HepG2 (cell line): Measurements from ENCODE around the gene NDRG3. TPM values are rescaled to one million over a fixed set of nuclear protein-coding genes. Genes with fewer than 3 reads are reported as not detected.
A peak's percentile ranks its signal among the peaks of the same experiment; 100 is the strongest.

Experiments
- ATAC-seq: fragments of 200-7000 bp; cut with Tn5 transposase; 3 replicates; pipeline ENCODE4 v1.9.1; 2020; ENCODE audit warnings: mild to moderate bottlenecking, moderate library complexity
- BruUV-seq: library from RNA; stranded (reverse); fragments of 400-500 nt; replicated peaks from 2 replicates; lab custom pipeline; 2021; lab: Mats Ljungman, UMichigan
- CTCF ChIA-PET: fragments of 300-600 bp; formaldehyde crosslinking; extraction: SDS; loops from one replicate; lab custom pipeline; 2021; ENCODE audit warnings: low total read pairs, inconsistent platforms, low intra/inter-chr PET ratio; lab: Yijun Ruan, JAX
- POLR2A ChIA-PET: fragments of 350-600 bp; sonication (Branson Sonifier 250); formaldehyde crosslinking; loops from one replicate; lab custom pipeline; 2020; ENCODE audit warnings: antibody characterized with exemption, inconsistent platforms; lab: Yijun Ruan, JAX
- DNase-seq: peaks from one replicate; pipeline ENCODE4 v3.0.0-alpha.2; 2015; ENCODE audit warnings: low spot score
- FAIRE-seq: peaks from 3 replicates; lab custom pipeline; 2011; peaks lifted over from hg19 to GRCh38; lab: Jason Lieb, UNC
- H2AFZ ChIP-seq: one replicate; pipeline ENCODE4 v1.6.1; 2011; ENCODE audit warnings: low read length, inconsistent platforms
- H3K27ac ChIP-seq: fragments of 300-600 bp; 3 replicates; pipeline ENCODE4 v1.8.0; 2011; ENCODE audit warnings: mixed run types, mild to moderate bottlenecking, mixed read lengths, low read length, inconsistent platforms; ENCODE audit not compliant: insufficient read depth; ENCODE audit errors: extremely low read length
- H3K27me3 ChIP-seq, 2 experiments: fragments of 200-600 bp in 1 of 2; 2 replicates in 1 of 2; 3 replicates in 1 of 2; pipeline versions ENCODE4 v1.6.0 to v1.8.0; 2011; ENCODE audit warnings: low read length in 2 of 2, mild to moderate bottlenecking in 2 of 2, moderate library complexity in 2 of 2, inconsistent platforms in 1 of 2; ENCODE audit not compliant: insufficient read depth in 2 of 2, control insufficient read depth in 1 of 2
- H3K36me3 ChIP-seq, 2 experiments: fragments of 200-600 bp in 1 of 2; replicated peaks in 1 of 2; 2 replicates in 1 of 2; 3 replicates in 1 of 2; pipeline versions ENCODE4 v1.5.1 to v1.8.0; 2011; ENCODE audit warnings: low read length in 2 of 2, inconsistent platforms in 1 of 2; ENCODE audit not compliant: insufficient read depth in 2 of 2, control insufficient read depth in 1 of 2
- H3K4me1 ChIP-seq: 2 replicates; pipeline ENCODE4 v1.5.1; 2012; ENCODE audit warnings: low read length, inconsistent platforms; ENCODE audit not compliant: insufficient read depth
- H3K4me2 ChIP-seq: 2 replicates; pipeline ENCODE4 v1.6.0; 2011; ENCODE audit warnings: low read depth, low read length, inconsistent platforms
- H3K4me3 ChIP-seq, 3 experiments: fragments of 200-600 bp in 1 of 3; sonication (generic), shearing (Covaris generic) in 1 of 3; replicated peaks in 1 of 3; 2 replicates each; pipeline ENCODE4 v1.5.1; 2011 to 2016; ENCODE audit warnings: low read length in 3 of 3, inconsistent platforms in 2 of 3, low read depth in 2 of 3, mild to moderate bottlenecking in 2 of 3, control low read depth in 1 of 3, mixed read lengths in 1 of 3; ENCODE audit not compliant: insufficient read depth in 1 of 3
- H3K79me2 ChIP-seq: one replicate; pipeline ENCODE4 v1.6.1; 2011; ENCODE audit warnings: low read length, inconsistent platforms; ENCODE audit not compliant: insufficient read depth
- H3K9ac ChIP-seq: 2 replicates; pipeline ENCODE4 v1.6.0; 2011; ENCODE audit warnings: mild to moderate bottlenecking, low read depth, low read length, inconsistent platforms; ENCODE audit not compliant: insufficient read depth
- H3K9me3 ChIP-seq: 2 replicates; pipeline ENCODE4 v1.5.1; 2012; ENCODE audit warnings: mild to moderate bottlenecking, low read length
- H4K20me1 ChIP-seq: 2 replicates; pipeline ENCODE4 v1.6.0; 2011; ENCODE audit warnings: inconsistent platforms, mild to moderate bottlenecking, low read length, moderate library complexity; ENCODE audit not compliant: insufficient read depth
- BCLAF1 ChIP-seq: fragments of 450-650 bp; IDR thresholded peaks from 2 replicates; pipeline ENCODE4 v1.6.1; 2017; ENCODE audit warnings: mild to moderate bottlenecking
- FIP1L1 ChIP-seq: fragments of 200-400 bp; formaldehyde crosslinking; IDR thresholded peaks from 2 replicates; pipeline ENCODE4 v1.6.1; 2018; ENCODE audit warnings: low read depth, mild to moderate bottlenecking, low read length, moderate library complexity, borderline replicate concordance; ENCODE audit not compliant: insufficient read depth
- FUBP1 ChIP-seq: sonication (generic); formaldehyde crosslinking; IDR thresholded peaks from 2 replicates; pipeline ENCODE4 v1.5.1; 2020; ENCODE audit warnings: missing genetic modification reagents, mild to moderate bottlenecking, borderline replicate concordance
- HNF4A ChIP-seq: sonication (generic); formaldehyde crosslinking; IDR thresholded peaks from 2 replicates; pipeline ENCODE4 v1.4.0; 2020; ENCODE audit warnings: missing genetic modification reagents
- JUNB ChIP-seq: sonication (generic); formaldehyde crosslinking; IDR thresholded peaks from 2 replicates; pipeline ENCODE4 v1.8.0; 2022; ENCODE audit warnings: missing genetic modification reagents, mild to moderate bottlenecking, borderline replicate concordance
- MAX ChIP-seq: IDR thresholded peaks from 2 replicates; pipeline ENCODE4 v1.6.1; 2012; ENCODE audit warnings: inconsistent platforms
- PATZ1 ChIP-seq: sonication (generic); formaldehyde crosslinking; IDR thresholded peaks from 2 replicates; pipeline ENCODE4 v1.4.0; 2020; ENCODE audit warnings: missing genetic modification reagents
- U2AF1 ChIP-seq: fragments of 200-400 bp; formaldehyde crosslinking; optimal IDR thresholded peaks from 2 replicates; pipeline ENCODE3; 2017; ENCODE audit warnings: mild to moderate bottlenecking, low read depth, low read length
- ZBTB7B ChIP-seq: sonication (generic); formaldehyde crosslinking; IDR thresholded peaks from 2 replicates; pipeline ENCODE4 v1.4.0; 2020; ENCODE audit warnings: missing genetic modification reagents
- ZNF550 ChIP-seq: sonication (generic); formaldehyde crosslinking; IDR thresholded peaks from 2 replicates; pipeline ENCODE4 v1.4.0; 2020; ENCODE audit warnings: mild to moderate bottlenecking, missing genetic modification reagents, borderline replicate concordance
- ZNF570 ChIP-seq: sonication (generic); formaldehyde crosslinking; IDR thresholded peaks from 2 replicates; pipeline ENCODE4 v1.4.0; 2020; ENCODE audit warnings: mild to moderate bottlenecking, missing genetic modification reagents, borderline replicate concordance
- ZNF572 ChIP-seq: sonication (generic); formaldehyde crosslinking; IDR thresholded peaks from 2 replicates; pipeline ENCODE4 v1.5.1; 2020; ENCODE audit warnings: mild to moderate bottlenecking, missing genetic modification reagents
- ZNF616 ChIP-seq: sonication (generic); formaldehyde crosslinking; IDR thresholded peaks from 2 replicates; pipeline ENCODE4 v1.5.0; 2020; ENCODE audit warnings: low read depth, mild to moderate bottlenecking, missing genetic modification reagents
- ZNF768 ChIP-seq: sonication (generic); formaldehyde crosslinking; IDR thresholded peaks from 2 replicates; pipeline ENCODE4 v1.4.0; 2020; ENCODE audit warnings: missing genetic modification reagents
- WGBS: methylation state at CpG from one replicate; pipeline ENCODE4 v1.1.6; 2017; ENCODE audit warnings: low lambda C conversion rate; 5-methylcytosine and 5-hydroxymethylcytosine counted together
- in situ Hi-C: cut with HindIII; loops from 2 replicates; pipeline ENCODE4 v1.10.0; 2017; ENCODE audit warnings: low pct_unique_long_range_greater_than_20kb; ENCODE audit not compliant: extremely low pct_ligation_motif_present
- intact Hi-C: fragments of 100-400 bp; cut with micrococcal nuclease; formaldehyde crosslinking; loops from one replicate; pipeline ENCODE4 v1.10.0; 2022; ENCODE audit not compliant: unreplicated experiment
- polyA plus RNA-seq, 8 experiments: library from polyadenylated mRNA; depleted of rRNA in 3 of 8; stranded (reverse) in 7 of 8; unstranded in 1 of 8; fragments of >200 nt; fragmentation: Illumina TruSeq in 4 of 8; extraction: Trizol in 4 of 8; gene quantifications; 2 replicates each; pipeline versions ENCODE4 v1.2.1 to v1.2.3, GENCODE V29; 2011 to 2016; ENCODE audit warnings: low read depth in 4 of 8, missing spikeins in 1 of 8, mixed read lengths in 1 of 8; ENCODE audit not compliant: insufficient read depth in 1 of 8
- total RNA-seq, 5 experiments: library from RNA; depleted of rRNA; stranded (reverse); fragments of >200 nt; fragmentation: Illumina TruSeq; extraction: Trizol; gene quantifications; 2 replicates each; pipeline ENCODE4 v1.2.3, GENCODE V29; 2016; ENCODE audit warnings: low read depth in 1 of 5

The NDRG3 gene
- total and polyA plus RNA-seq, 2 of the 13 experiments (the other 11 are each of a cell fraction or from before 2014, with no cell fraction given), result 36.0 to 40.5 TPM

DNA sequence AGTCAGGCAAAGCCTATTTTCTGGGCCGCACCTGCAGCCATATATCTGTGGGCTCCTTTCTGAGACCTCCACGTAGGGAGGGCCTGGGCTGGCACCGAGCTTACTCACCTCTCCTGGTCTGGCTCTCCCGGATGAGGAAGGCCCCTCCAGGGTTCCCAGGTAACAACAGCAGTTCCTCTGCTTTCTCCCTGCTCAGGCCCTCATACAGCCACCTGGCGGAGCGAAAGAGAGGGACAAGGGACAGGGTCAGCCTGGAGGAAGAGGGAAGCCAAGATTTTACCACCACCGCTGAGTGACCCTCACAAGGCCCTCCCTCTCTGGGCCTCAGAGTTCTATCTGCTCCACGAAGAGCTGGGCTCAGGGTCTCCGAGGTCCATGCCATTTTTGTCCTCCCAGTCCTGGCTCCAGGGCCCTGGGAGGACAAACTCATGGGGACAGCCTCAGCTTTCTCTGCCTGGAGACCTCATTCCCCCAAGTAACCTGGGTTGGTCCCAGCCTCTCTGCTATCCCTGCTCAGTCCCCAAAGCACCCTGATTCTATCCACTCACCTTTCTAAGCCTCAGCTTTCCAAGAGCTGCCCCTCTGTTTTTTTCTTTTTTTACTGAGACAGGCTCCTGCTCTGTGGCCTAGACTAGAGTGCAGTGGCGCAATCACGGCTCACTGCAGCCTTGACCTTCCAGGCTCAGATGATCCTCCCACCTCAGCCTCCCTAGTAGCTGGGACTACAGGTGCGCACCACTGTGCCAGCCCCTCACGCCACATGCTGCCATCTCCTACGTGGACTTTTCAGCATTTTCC, 113.2 kb downstream of the NDRG3 start (continued):
- TF ChIP-seq U2AF1 (no peak), ZNF616 (CRISPR knock-in tag) (peak; percentile 16; the same call in 1 of the 2 replicates), FIP1L1 (no peak), HNF4A (CRISPR knock-in tag) (peak; percentile 72), BCLAF1 (no peak), ZBTB7B (peak; percentile 36; the same call in 1 of the 2 replicates), ZNF570 (CRISPR knock-in tag) (no peak), ZNF768 (CRISPR knock-in tag) (peak; percentile 89)

GRCh38 chr20:36632147-36632486, 113.8 kb downstream of the NDRG3 start:
- peak overlapping the region in 2 of 3 experiments; percentile 26 to 68; a peak in 2 of 6 replicates for H3K4me3 ChIP-seq
- H3K36me3 ChIP-seq, result no peaks in the 10 kb centered on the region
- no peaks in the 10 kb centered on the region for H3K79me2 ChIP-seq
- in situ Hi-C loops (no loop called here), intact Hi-C loops (loop anchor here (1.0 kb wide), 1 partner anchor 20 kb away; no protein-coding TSS in a partner anchor)
- H2AFZ ChIP-seq, result peak overlapping the region; percentile 74
- peak overlapping the region; percentile 14 for H3K27ac ChIP-seq
- no peaks in the 10 kb centered on the region for H3K27me3 ChIP-seq
- no peak for DNase-seq
- peak overlapping the region; percentile 71 for H3K9ac ChIP-seq
- FAIRE-seq, result no peak
- ATAC-seq, result peak; percentile 36
- no TSS peak for BruUV-seq
- H3K4me2 ChIP-seq, result peak overlapping the region; percentile 88
- CTCF ChIA-PET, result interaction anchor here (1.3 to 1.8 kb wide), 4 partner anchors 19 to 76 kb away, joined by 3 to 20 read pairs (median 6); partner anchors contain the start of gene RAB5IF
- no peaks in the 10 kb centered on the region for H4K20me1 ChIP-seq
- POLR2A ChIA-PET, result interaction anchor here (0.8 to 5.5 kb wide), 15 partner anchors 8 to 177 kb away, joined by 3 to 54 read pairs (median 5); partner anchors contain the start of genes NDRG3 and RAB5IF
- H3K4me1 ChIP-seq, result peaks cover 36% of the 10 kb centered on the region
- 62% methylated on average over 3 of the region's 3 CpGs for WGBS
- H3K9me3 ChIP-seq, result no peaks in the 10 kb centered on the region
- TF ChIP-seq ZNF572 (CRISPR knock-in tag) (no peak), MAX (0 out of 2 replicates have a peak, but pooled peaks have one; percentile 14), FUBP1 (CRISPR knock-in tag) (no peak), PATZ1 (CRISPR knock-in tag) (no peak), JUNB (CRISPR knock-in tag) (no peak), ZNF550 (CRISPR knock-in tag) (peak; percentile 63; the same call in 1 of the 2 replicates)
